Measurements from ENCODE around the gene STH. TPM values are rescaled to one million over a fixed set of nuclear protein-coding genes. Genes with fewer than 3 reads are reported as not detected.

The STH gene
- total and polyA plus RNA-seq, 9 of the 15 experiments (the other 6 are each of a cell fraction or from before 2014, with no cell fraction given) = not detected

DNA sequence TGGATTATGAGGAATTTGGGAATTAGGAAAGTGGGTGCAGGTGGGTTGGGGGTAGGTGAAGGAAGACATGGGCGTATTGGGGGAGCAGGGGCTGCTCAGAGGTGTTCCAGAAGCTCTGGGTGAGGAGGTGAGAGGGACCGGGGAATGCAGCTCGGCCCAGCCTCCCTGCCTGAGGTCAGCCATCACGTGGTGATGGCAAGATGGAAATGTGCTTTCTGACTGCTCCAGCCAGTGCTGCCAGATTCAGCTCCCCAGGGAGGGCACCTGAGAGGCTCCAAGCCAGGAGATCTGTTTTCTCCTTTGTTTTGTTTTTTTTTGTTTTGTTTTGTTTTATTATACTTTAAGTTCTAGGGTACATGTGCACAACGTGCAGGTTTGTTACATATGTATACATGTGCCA lies 35.2 kb upstream of the STH start:
- no TSS peak for BruUV-seq (replicated peaks)
- in situ Hi-C loops (cut with MboI) = no loop called here

More for the DNA sequence above, 35.2 kb upstream of the STH start:
- H2AFZ ChIP-seq (ENCODE audit: low read depth, low read length) = no peak overlapping the region
- no peaks in the 10 kb centered on the region; a peak in 2 of 5 replicates for H3K4me1 ChIP-seq (replicated peaks in 1 of 2; ENCODE audit: control insufficient read depth in 2 of 2, insufficient read depth in 2 of 2, low read length in 2 of 2)
- no peaks in the 10 kb centered on the region for H3K9me1 ChIP-seq (ENCODE audit: control insufficient read depth, insufficient read depth, low read length)
- 0 out of 4 replicates have a peak overlapping the region, but pooled peaks of 1 of the 2 experiments have one; percentile 22 for H3K9ac ChIP-seq (ENCODE audit: insufficient read depth in 1 of 2, low read depth in 2 of 2, low read length in 2 of 2)
- H3K27ac ChIP-seq (ENCODE audit: extremely low read depth, low read depth, low read length) = no peak overlapping the region
- ATAC-seq (no peak), FAIRE-seq (no peak), DNase-seq (ENCODE audit: extremely low read depth in 1 of 4, low spot score in 3 of 4) (no peak)
- no peak overlapping the region for H3K4me3 ChIP-seq
- H3K79me2 ChIP-seq (ENCODE audit: control insufficient read depth, insufficient read depth, low read length) = no peaks in the 10 kb centered on the region
- H3K4me2 ChIP-seq (ENCODE audit: insufficient read depth, low read length) = no peak overlapping the region
- H3K9me3 ChIP-seq (replicated peaks; ENCODE audit: control insufficient read depth, insufficient read depth, low read depth, low read length) = no peaks in the 10 kb centered on the region
- ChIA-PET POLR2A (no interaction called here), CTCF (ENCODE audit: low intra/inter-chr PET ratio) (no interaction called here)
- WGBS (ENCODE audit: insufficient coverage, low coverage, missing lambda C conversion rate) = 8% methylated on average over 4 of the region's 5 CpGs
- intact Hi-C loops (cut with micrococcal nuclease) = no loop called here
- 0 out of 2 replicates have a peak, but pooled peaks cover 3% of the 10 kb centered on the region for H4K20me1 ChIP-seq (replicated peaks; ENCODE audit: control insufficient read depth, insufficient read depth, low read length)
- H3K36me3 ChIP-seq (ENCODE audit: control insufficient read depth, insufficient read depth, low read length) = no peaks in the 10 kb centered on the region
- TF ChIP-seq TCF3 (CRISPR knock-in tag; IDR thresholded peaks at IDR 0.05) (no peak), USF1 (CRISPR knock-in tag; IDR thresholded peaks at IDR 0.05) (peak; percentile 27; the same call in 1 of the 2 replicates), ZBED1 (IDR thresholded peaks at IDR 0.05) (no peak), USF2 (CRISPR knock-in tag; IDR thresholded peaks at IDR 0.05) (peak; percentile 57; the same call in 1 of the 2 replicates)
- TF ChIP-seq, protein P1, sequence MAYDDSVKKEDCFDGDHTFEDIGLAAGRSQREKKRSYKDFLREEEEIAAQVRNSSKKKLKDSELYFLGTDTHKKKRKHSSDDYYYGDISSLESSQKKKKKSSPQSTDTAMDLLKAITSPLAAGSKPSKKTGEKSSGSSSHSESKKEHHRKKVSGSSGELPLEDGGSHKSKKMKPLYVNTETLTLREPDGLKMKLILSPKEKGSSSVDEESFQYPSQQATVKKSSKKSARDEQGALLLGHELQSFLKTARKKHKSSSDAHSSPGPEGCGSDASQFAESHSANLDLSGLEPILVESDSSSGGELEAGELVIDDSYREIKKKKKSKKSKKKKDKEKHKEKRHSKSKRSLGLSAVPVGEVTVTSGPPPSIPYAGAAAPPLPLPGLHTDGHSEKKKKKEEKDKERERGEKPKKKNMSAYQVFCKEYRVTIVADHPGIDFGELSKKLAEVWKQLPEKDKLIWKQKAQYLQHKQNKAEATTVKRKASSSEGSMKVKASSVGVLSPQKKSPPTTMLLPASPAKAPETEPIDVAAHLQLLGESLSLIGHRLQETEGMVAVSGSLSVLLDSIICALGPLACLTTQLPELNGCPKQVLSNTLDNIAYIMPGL (CRISPR knock-in tag; IDR thresholded peaks at IDR 0.05) = no peak
- H3K27me3 ChIP-seq (ENCODE audit: control insufficient read depth in 2 of 2, insufficient read depth in 2 of 2, low read length in 2 of 2) = peaks cover 21 to 55% of the 10 kb centered on the region in 2 experiments

Measured in K562 (cell line).